Neural crest cell (in vitro differentiated cells): ENCODE measurements around the gene OST4. TPM values are rescaled to one million over a fixed set of nuclear protein-coding genes. Genes with fewer than 3 reads are reported as not detected.
A peak's percentile ranks its signal among the peaks of the same experiment; 100 is the strongest.

Experiments
- DNase-seq: peaks from one replicate; pipeline ENCODE4 v3.0.0; 2021; ENCODE audit warnings: low read depth, mixed read lengths, low spot score
- H3K27ac Mint-ChIP-seq: one replicate; pipeline ENCODE4 v1.8.0; 2021; ENCODE audit warnings: mild to moderate bottlenecking, mixed read lengths; ENCODE audit not compliant: unreplicated experiment
- H3K27me3 Mint-ChIP-seq: 2 replicates; pipeline ENCODE4 v1.8.0; 2021; ENCODE audit warnings: low read depth, mild to moderate bottlenecking, mixed read lengths
- H3K36me3 Mint-ChIP-seq: 2 replicates; pipeline ENCODE4 v1.8.0; 2021; ENCODE audit warnings: low read depth, mild to moderate bottlenecking, mixed read lengths
- H3K4me1 Mint-ChIP-seq: 2 replicates; pipeline ENCODE4 v1.8.0; 2021; ENCODE audit warnings: mixed read lengths
- H3K4me3 Mint-ChIP-seq: one replicate; pipeline ENCODE4 v1.8.0; 2021; ENCODE audit warnings: mild to moderate bottlenecking, mixed read lengths
- H3K9me3 Mint-ChIP-seq: 2 replicates; pipeline ENCODE4 v1.8.0; 2021; ENCODE audit warnings: mixed read lengths
- total RNA-seq: library from RNA; stranded (reverse); gene quantifications from 2 replicates; pipeline ENCODE4 v1.2.1, GENCODE V29; 2021
- TF ChIP-seq, protein P1 (sequence below): fragments of 200-600 bp; sonication (generic); conservative IDR thresholded peaks from 2 replicates; pipeline ENCODE4 v1.5.0; 2021; ENCODE audit warnings: antibody characterized with exemption, mild to moderate bottlenecking

Gene OST4
- total RNA-seq, 1 donor from 2014 or later: 232 TPM

DNA sequence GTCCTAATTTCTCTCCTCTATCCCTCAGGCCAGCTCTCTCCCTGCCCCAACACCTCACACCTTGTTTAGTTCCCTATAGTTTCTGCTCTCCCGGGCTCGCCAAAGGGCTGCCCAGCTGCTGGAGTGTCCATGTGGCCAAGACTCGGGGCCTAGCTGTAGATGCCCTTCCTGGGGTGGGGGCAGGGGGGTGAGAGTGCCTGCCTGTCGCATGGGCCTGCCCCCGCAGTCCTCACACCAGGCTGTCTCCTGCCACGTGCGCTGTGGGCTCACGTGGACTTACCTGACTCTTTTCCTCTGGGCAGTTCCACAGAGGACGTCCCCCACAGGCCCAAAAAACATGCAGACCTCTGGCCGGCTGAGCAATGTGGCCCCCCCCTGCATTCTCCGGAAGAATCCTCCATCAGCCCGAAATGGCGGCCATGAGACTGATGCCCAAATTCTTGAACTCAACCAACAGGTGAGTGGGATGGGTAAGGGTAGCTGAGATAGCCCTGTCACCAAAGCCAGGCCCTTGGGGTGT is 46.1 kb downstream of the OST4 start:
- Mint-ChIP-seq H3K27me3 (no peaks in the 10 kb centered on the region), H3K4me3 (peak overlapping the region; percentile 57), H3K4me1 (peaks cover 22% of the 10 kb centered on the region), H3K9me3 (no peaks in the 10 kb centered on the region), H3K36me3 (peaks cover 5% of the 10 kb centered on the region), H3K27ac (peak overlapping the region; percentile 69)
- no peak for DNase-seq
- TF ChIP-seq, protein P1, sequence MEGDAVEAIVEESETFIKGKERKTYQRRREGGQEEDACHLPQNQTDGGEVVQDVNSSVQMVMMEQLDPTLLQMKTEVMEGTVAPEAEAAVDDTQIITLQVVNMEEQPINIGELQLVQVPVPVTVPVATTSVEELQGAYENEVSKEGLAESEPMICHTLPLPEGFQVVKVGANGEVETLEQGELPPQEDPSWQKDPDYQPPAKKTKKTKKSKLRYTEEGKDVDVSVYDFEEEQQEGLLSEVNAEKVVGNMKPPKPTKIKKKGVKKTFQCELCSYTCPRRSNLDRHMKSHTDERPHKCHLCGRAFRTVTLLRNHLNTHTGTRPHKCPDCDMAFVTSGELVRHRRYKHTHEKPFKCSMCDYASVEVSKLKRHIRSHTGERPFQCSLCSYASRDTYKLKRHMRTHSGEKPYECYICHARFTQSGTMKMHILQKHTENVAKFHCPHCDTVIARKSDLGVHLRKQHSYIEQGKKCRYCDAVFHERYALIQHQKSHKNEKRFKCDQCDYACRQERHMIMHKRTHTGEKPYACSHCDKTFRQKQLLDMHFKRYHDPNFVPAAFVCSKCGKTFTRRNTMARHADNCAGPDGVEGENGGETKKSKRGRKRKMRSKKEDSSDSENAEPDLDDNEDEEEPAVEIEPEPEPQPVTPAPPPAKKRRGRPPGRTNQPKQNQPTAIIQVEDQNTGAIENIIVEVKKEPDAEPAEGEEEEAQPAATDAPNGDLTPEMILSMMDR: no peak

DNA sequence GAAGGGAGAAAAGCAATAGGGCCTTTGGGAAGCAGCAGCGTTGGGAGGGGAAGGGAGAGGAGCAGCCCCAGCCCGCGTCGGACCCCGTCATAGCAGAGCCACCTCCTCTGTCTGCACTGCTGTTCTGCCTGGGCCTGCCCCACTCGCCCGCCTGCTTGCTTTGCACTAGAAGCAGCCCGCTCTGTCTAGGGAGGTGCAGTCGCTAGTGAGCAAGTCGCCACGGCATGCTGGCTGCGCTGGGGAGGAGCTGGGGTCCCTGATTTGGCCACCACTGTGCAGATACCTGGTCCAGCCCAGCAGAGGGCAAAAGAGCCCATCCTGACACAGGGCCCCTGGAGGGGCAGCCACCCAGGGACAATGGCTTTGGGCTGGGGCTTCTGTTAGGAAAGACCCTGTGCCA is 46.6 kb downstream of the OST4 start:
- peaks cover 5% of the 10 kb centered on the region for H3K36me3 Mint-ChIP-seq
- TF ChIP-seq, protein P1: no peak
- DNase-seq: no peak
- peak overlapping the region; percentile 69 for H3K27ac Mint-ChIP-seq
- no peaks in the 10 kb centered on the region for H3K27me3 Mint-ChIP-seq
- peaks cover 24% of the 10 kb centered on the region for H3K4me1 Mint-ChIP-seq
- H3K4me3 Mint-ChIP-seq: peak overlapping the region; percentile 57
- no peaks in the 10 kb centered on the region for H3K9me3 Mint-ChIP-seq

DNA sequence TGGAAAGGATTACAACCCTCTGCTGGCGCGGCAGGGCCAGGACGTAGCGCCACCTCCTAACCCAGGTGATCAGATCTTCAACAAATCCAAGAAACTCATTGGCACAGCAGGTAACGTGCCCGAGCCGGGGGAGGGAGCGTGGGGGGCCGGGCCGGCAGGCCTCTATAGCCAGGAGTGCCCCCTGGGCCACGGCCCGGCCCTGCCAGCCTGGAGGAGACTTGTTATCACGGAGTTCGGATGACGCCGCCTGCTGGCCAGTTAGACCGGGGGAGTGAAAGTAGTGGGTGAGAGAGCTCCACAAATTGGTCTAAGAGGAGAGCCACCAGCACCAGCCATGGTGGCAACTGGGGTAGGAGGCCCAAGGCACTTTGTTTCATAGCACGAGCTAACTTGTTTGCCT is 47.3 kb downstream of the OST4 start:
- Mint-ChIP-seq H3K9me3 (no peaks in the 10 kb centered on the region), H3K27ac (no peak overlapping the region)
- DNase-seq: no peak

DNA sequence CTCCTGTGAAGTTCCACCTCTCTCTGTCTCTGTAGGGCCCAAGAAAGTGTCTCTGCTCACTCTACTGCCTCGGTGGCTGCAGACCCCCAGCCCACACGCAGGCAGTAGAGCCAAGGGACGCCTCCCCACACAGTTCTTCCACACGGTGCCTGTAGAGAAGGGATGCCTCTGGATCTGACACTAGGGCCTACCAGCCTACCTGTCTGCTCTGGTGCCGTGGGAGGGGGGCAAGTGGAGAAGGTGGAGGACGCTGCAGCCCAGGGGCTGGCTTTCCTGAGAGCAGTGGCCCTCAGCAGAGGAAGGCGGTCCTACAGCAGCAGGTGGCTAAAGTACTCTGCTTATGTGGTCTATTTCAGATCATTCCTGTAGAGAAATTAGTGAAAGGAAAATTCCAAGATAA is 47.7 kb downstream of the OST4 start:
- H3K4me1 Mint-ChIP-seq: peaks cover 25% of the 10 kb centered on the region
- no peaks in the 10 kb centered on the region for H3K27me3 Mint-ChIP-seq
- TF ChIP-seq, protein P1: no peak
- no peak overlapping the region for H3K27ac Mint-ChIP-seq
- no peaks in the 10 kb centered on the region for H3K9me3 Mint-ChIP-seq
- DNase-seq: no peak
- peaks cover 5% of the 10 kb centered on the region for H3K36me3 Mint-ChIP-seq
- no peak overlapping the region for H3K4me3 Mint-ChIP-seq

More for the DNA sequence above, 47.3 kb downstream of the OST4 start:
- Mint-ChIP-seq H3K36me3 (peaks cover 5% of the 10 kb centered on the region), H3K4me3 (no peak overlapping the region), H3K4me1 (peaks cover 25% of the 10 kb centered on the region), H3K27me3 (no peaks in the 10 kb centered on the region)
- TF ChIP-seq, protein P1: peak; percentile 18

DNA sequence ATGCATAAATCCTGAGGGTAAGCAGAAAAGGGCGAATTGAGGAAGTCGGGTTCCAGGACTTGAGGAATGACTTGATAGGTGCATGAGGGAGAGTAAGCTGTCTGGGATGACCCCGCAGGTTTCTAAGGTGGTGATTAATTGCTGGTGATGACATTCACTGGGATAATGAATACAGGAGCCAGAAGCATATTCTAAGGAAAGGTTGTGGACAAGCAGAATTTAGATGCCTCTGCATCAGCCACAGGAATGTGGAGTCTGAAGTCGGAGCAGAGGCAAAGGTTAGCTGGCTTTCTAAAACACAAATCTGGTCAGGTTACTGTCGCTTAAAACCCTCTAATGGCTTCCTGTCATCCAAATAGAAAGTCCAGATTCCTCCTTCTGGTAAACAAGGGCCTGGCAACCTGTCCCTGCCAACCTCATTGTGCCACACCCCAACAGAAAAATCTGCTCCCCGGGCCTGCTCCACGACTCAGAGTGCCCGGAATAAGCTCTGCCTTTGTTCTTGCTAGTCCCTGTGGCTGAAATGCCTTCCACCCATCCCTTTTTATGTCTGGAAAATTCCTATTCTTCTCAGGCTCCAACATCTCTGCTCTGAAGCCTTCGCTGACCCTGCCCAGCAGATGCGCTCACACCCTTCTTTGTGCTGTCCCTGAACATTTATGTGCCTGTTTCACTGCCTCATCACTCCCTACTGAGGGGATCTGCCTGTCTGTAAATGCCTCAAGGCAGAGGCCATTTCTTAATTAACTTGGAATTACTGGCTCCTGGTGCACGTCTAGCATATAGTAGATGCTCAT is 50.0 kb downstream of the OST4 start:
- Mint-ChIP-seq H3K9me3 (no peaks in the 10 kb centered on the region), H3K36me3 (no peaks in the 10 kb centered on the region), H3K27me3 (no peaks in the 10 kb centered on the region), H3K27ac (peak overlapping the region; percentile 83), H3K4me1 (peaks cover 25% of the 10 kb centered on the region), H3K4me3 (no peak overlapping the region)
- TF ChIP-seq, protein P1: no peak
- no peak for DNase-seq

Other genes starting within 250 kb of the OST4 start
- 201 and 203 TPM in 2 replicates for gene DPYSL5, start 223.5 kb downstream of the OST4 start, total RNA-seq
- 16.3 and 17.5 TPM in 2 replicates for gene MAPRE3, start 101.0 kb downstream of the OST4 start, total RNA-seq
- gene TMEM214, start 38.7 kb downstream of the OST4 start, total RNA-seq: 54.0 and 55.2 TPM in 2 replicates
- 67.2 and 67.7 TPM in 2 replicates for gene AGBL5, start 20.0 kb downstream of the OST4 start, total RNA-seq
- 22.6 and 24.1 TPM in 2 replicates for gene EMILIN1, start 7.0 kb upstream of the OST4 start, total RNA-seq
- 10.0 and 10.6 TPM in 2 replicates for gene KHK, start 15.1 kb upstream of the OST4 start, total RNA-seq
- 1.3 and 2.1 TPM in 2 replicates for gene CGREF1, start 47.5 kb upstream of the OST4 start, total RNA-seq
- gene ABHD1, start 52.2 kb upstream of the OST4 start, total RNA-seq: 0.47 and 0.82 TPM in 2 replicates
- gene PREB, start 63.0 kb upstream of the OST4 start, total RNA-seq: 52.5 and 56.3 TPM in 2 replicates
- not detected in 2 replicates for gene PRR30, start 67.8 kb upstream of the OST4 start, total RNA-seq
- not detected in 2 replicates for gene TCF23, start 77.3 kb upstream of the OST4 start, total RNA-seq
- gene ATRAID, start 140.4 kb upstream of the OST4 start, total RNA-seq: 86.3 and 86.6 TPM in 2 replicates
- gene SLC5A6, start 140.6 kb upstream of the OST4 start, total RNA-seq: 129 and 140 TPM in 2 replicates
- 117 and 127 TPM in 2 replicates for gene CAD, start 145.7 kb upstream of the OST4 start, total RNA-seq
- gene SLC30A3, start 191.4 kb upstream of the OST4 start, total RNA-seq: 0.48 and 0.93 TPM in 2 replicates
- not detected in 2 replicates for gene DNAJC5G, start 203.8 kb upstream of the OST4 start, total RNA-seq
- gene TRIM54, start 210.8 kb upstream of the OST4 start, total RNA-seq: not detected in 2 replicates
- 1.6 and 1.9 TPM in 2 replicates for gene UCN, start 236.8 kb upstream of the OST4 start, total RNA-seq